Ovary (tissue), 9 donors: ENCODE results near the gene IFNA7. TPM values are rescaled to one million over a fixed set of nuclear protein-coding genes. Genes with fewer than 3 reads are reported as not detected.
"Not testable (repeated sequence)": the region's sequence is repeated elsewhere in the genome, so short reads cannot be mapped to it uniquely, and the experiment has no call there.

Experiments used
- DNase-seq, 5 donors: peaks; one replicate each; pipeline ENCODE4 v3.0.0-alpha.2; 2019 to 2020
- H3K27ac ChIP-seq, 2 donors: fragments of 200-600 bp; one replicate each; pipeline versions ENCODE4 v1.5.1 to v1.8.0; 2019 to 2022
- H3K27me3 ChIP-seq: fragments of 200-600 bp; one replicate; pipeline ENCODE4 v1.8.0; 2022
- H3K36me3 ChIP-seq: fragments of 200-600 bp; sonication (generic); one replicate; pipeline ENCODE4 v1.5.1; 2019
- H3K4me1 ChIP-seq: one replicate; pipeline ENCODE4 v1.8.1; 2013; ENCODE audit warnings: mild to moderate bottlenecking, moderate library complexity; ENCODE audit not compliant: insufficient read depth
- H3K4me3 ChIP-seq: fragments of 200-600 bp; sonication (generic); one replicate; pipeline ENCODE4 v1.5.1; 2017
- H3K9me3 ChIP-seq, 2 donors: fragments of 200-600 bp in 1 of 2; sonication (generic) in 1 of 2; one replicate each; pipeline versions ENCODE4 v1.5.1 to v1.8.1; 2013 to 2019; ENCODE audit warnings: mild to moderate bottlenecking in 1 of 2, moderate library complexity in 1 of 2
- CTCF ChIP-seq, 3 donors: fragments of 450-650 bp in 2 of 3; fragments of 200-600 bp in 1 of 3; IDR thresholded peaks; one replicate each; pipeline versions ENCODE4 v1.5.1 to v1.8.0; 2016 to 2022; ENCODE audit warnings: antibody characterized with exemption in 3 of 3, mild to moderate bottlenecking in 1 of 3
- EP300 ChIP-seq: sonication (generic); formaldehyde crosslinking; IDR thresholded peaks from one replicate; pipeline ENCODE4 v1.6.1; 2017; ENCODE audit warnings: antibody characterized with exemption
- POLR2A ChIP-seq: fragments of 450-650 bp; IDR thresholded peaks from one replicate; pipeline ENCODE4 v1.6.1; 2017; ENCODE audit warnings: antibody characterized with exemption, mild to moderate bottlenecking, moderate library complexity
- WGBS, 3 donors: extraction: QIAGEN DNeasy Blood & Tissue Kit in 1 of 3; methylation state at CpG; one replicate each; pipeline versions ENCODE4 v1.1.5 to v1.1.7; 2013 to 2017; 5-methylcytosine and 5-hydroxymethylcytosine counted together
- intact Hi-C, 4 donors: fragments of 100-400 bp; cut with DNase I; formaldehyde crosslinking; loops; one replicate each; pipeline versions ENCODE4 v1.11.0 to v1.15.1; 2022 to 2023
- polyA plus RNA-seq, 2 donors: library from polyadenylated mRNA; stranded (reverse); fragments of 200-250 nt in 1 of 2; fragments of 350-450 nt in 1 of 2; fragmentation: Illumina TruSeq in 1 of 2; extraction: RNeasy Lipid Tissue Mini Kit (QIAGEN cat#74804) in 1 of 2; gene quantifications; one replicate each; pipeline ENCODE4 v1.2.3, GENCODE V29; 2013 to 2014
- total RNA-seq, 7 donors: library from RNA; depleted of rRNA in 2 of 7; stranded (reverse); fragments of >200 nt in 2 of 7; fragmentation: NEBNext Ultra II Directional in 3 of 7; extraction: Animal tissue kit (Norgen Biotek cat#: 25700) in 3 of 7; gene quantifications; one replicate each; pipeline versions ENCODE4 v1.1.0 to v1.2.4, GENCODE V29; 2016 to 2023
- donor health status: DM: no; HTN: no; CAD: no; lungs with moderate emphysema.
- donor health status: DM: no; HTN: no; CAD: no.
- donor health status: Bipolar disorder and iron deficiency.
- donor health status: DM: yes; HTN: yes; CAD: no.
- donor health status: DM: no; HTN: no; CAD: no.
- donor health status: DM: yes; HTN: yes; CAD: no.

IFNA7 gene
- total and polyA plus RNA-seq, 9 donors: not detected

- H3K27ac ChIP-seq: no peak overlapping the region
- H3K4me3 ChIP-seq: no peak overlapping the region
- no peaks in the 10 kb centered on the region for H3K27me3 ChIP-seq
- WGBS, 3 donors: 79 to 86% (median 80%) methylated on average over 2 of the region's 2 CpGs
- no peaks in the 10 kb centered on the region for H3K36me3 ChIP-seq
- TF ChIP-seq POLR2A (no peak), EP300 (no peak), CTCF (IDR thresholded peaks at IDR 0.05) (no peak)
- no peaks in the 10 kb centered on the region for H3K9me3 ChIP-seq
- no peaks in the 10 kb centered on the region for H3K4me1 ChIP-seq
- intact Hi-C loops: no loop called here
- no peak for DNase-seq
Measured at GRCh38 chr9:21174671-21175070, 27.3 kb downstream of the IFNA7 start.

- WGBS, 3 donors: 81 to 85% (median 85%) methylated on average over 3 of the region's 3 CpGs
- Histone ChIP-seq H3K27ac (no peak overlapping the region), H3K4me1 (no peaks in the 10 kb centered on the region), H3K9me3 (no peaks in the 10 kb centered on the region), H3K36me3 (no peaks in the 10 kb centered on the region), H3K27me3 (no peaks in the 10 kb centered on the region), H3K4me3 (no peak overlapping the region)
- intact Hi-C loops: no loop called here
- no peak for TF ChIP-seq CTCF (IDR thresholded peaks at IDR 0.05)
- no peak for TF ChIP-seq EP300
- no peak for TF ChIP-seq POLR2A
- DNase-seq: no peak
Measured at GRCh38 chr9:21172156-21172555, 29.8 kb downstream of the IFNA7 start.

- Histone ChIP-seq H3K4me3 (no peak overlapping the region), H3K9me3 (no peaks in the 10 kb centered on the region), H3K36me3 (no peaks in the 10 kb centered on the region), H3K4me1 (no peaks in the 10 kb centered on the region), H3K27ac (no peak overlapping the region), H3K27me3 (no peaks in the 10 kb centered on the region)
- WGBS, 3 donors: 73 to 83% (median 82%) methylated on average over 1 of the region's 1 CpG
- TF ChIP-seq EP300 (no peak), POLR2A (no peak), CTCF (IDR thresholded peaks at IDR 0.05) (no peak)
- intact Hi-C loops: no loop called here
- DNase-seq: no peak
Measured at GRCh38 chr9:21171351-21171750, 30.7 kb downstream of the IFNA7 start.

- DNase-seq, H3K4me1 ChIP-seq, H3K27ac ChIP-seq, H3K4me3 ChIP-seq, H3K27me3 ChIP-seq, H3K36me3 ChIP-seq, H3K9me3 ChIP-seq, intact Hi-C loops: not testable (repeated sequence)
- 17 to 46% (median 23%) methylated on average over 2 of the region's 2 CpGs for WGBS, 3 donors
Measured at GRCh38 chr9:21166560-21166959, 35.4 kb downstream of the IFNA7 start, which contains the start of gene IFNA21. Gene IFNA21 (minus strand): TSS chr9:21166660. CDS start chr9:21166612, 48 bp downstream.

- 86 to 93% (median 91%) methylated on average over 1 of the region's 1 CpG for WGBS, 3 donors
- TF ChIP-seq POLR2A: no peak
- no peak for TF ChIP-seq EP300
- no peak for TF ChIP-seq CTCF (IDR thresholded peaks at IDR 0.05)
- no peaks in the 10 kb centered on the region for H3K9me3 ChIP-seq
- DNase-seq: no peak
- H3K36me3 ChIP-seq: no peaks in the 10 kb centered on the region
- H3K27ac ChIP-seq: no peak overlapping the region
- intact Hi-C loops: no loop called here
- no peaks in the 10 kb centered on the region for H3K27me3 ChIP-seq
- H3K4me1 ChIP-seq: no peaks in the 10 kb centered on the region
- no peak overlapping the region for H3K4me3 ChIP-seq
Measured at GRCh38 chr9:21165516-21165915, 36.5 kb downstream of the IFNA7 start.
